ENCODE data around the gene CLCA2. TPM values are rescaled to one million over a fixed set of nuclear protein-coding genes. Genes with fewer than 3 reads are reported as not detected.

CLCA2 gene
- total RNA-seq, 1 donor from 2014 or later: not detected

DNA sequence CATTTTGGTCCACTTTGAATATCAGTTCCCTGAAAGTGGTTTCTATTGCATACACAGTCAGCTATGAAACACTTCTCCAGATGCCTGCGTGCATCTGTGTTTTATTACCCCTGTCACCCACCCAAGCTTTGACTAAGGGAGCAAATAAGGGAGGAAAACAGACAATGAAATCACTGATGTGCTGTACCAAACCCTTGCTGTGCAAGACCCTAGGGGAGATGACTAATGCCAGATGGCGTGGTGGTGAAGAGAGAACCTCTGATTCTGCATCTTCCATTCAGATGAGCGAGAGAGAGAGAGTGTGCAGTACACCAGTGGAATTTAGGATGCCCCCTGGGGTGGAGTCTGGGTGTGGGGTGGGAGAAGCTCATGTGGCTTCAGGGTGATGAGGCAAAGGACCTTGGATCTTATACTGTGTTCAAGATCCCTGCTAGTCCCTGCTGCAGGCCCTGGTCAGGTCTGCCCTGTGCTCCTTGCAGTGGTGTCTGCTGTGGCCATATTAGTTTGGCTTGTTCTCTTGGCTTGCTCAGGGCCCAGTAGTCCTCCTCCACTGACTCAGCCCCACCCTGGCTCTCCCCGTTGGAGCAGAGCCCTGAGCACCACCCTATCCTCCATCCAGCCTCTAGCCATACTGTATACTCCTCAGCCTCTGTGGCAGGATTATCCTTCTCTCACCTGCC lies 63.3 kb downstream of the CLCA2 start:
- no peaks in the 10 kb centered on the region for H3K36me3 Mint-ChIP-seq
- no peaks in the 10 kb centered on the region for H4K20me1 ChIP-seq (ENCODE audit: low read depth)
- H3K9me3 Mint-ChIP-seq: no peaks in the 10 kb centered on the region
- no peak for TF ChIP-seq EZH2 (IDR thresholded peaks at IDR 0.05)
- no peak for TF ChIP-seq EZH2phosphoT487 (IDR thresholded peaks at IDR 0.05)
- TF ChIP-seq, protein P1, sequence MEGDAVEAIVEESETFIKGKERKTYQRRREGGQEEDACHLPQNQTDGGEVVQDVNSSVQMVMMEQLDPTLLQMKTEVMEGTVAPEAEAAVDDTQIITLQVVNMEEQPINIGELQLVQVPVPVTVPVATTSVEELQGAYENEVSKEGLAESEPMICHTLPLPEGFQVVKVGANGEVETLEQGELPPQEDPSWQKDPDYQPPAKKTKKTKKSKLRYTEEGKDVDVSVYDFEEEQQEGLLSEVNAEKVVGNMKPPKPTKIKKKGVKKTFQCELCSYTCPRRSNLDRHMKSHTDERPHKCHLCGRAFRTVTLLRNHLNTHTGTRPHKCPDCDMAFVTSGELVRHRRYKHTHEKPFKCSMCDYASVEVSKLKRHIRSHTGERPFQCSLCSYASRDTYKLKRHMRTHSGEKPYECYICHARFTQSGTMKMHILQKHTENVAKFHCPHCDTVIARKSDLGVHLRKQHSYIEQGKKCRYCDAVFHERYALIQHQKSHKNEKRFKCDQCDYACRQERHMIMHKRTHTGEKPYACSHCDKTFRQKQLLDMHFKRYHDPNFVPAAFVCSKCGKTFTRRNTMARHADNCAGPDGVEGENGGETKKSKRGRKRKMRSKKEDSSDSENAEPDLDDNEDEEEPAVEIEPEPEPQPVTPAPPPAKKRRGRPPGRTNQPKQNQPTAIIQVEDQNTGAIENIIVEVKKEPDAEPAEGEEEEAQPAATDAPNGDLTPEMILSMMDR (IDR thresholded peaks at IDR 0.05): no peak
- no peak for DNase-seq (ENCODE audit: low spot score)
- no peak overlapping the region for H3K27ac ChIP-seq
- no peaks in the 10 kb centered on the region for H3K27me3 ChIP-seq
- no peak overlapping the region for H3K4me3 ChIP-seq
- no peak overlapping the region for H2AFZ ChIP-seq (replicated peaks)
- H3K27ac Mint-ChIP-seq: no peak overlapping the region
- no peak overlapping the region for H3K4me2 ChIP-seq
- no peaks in the 10 kb centered on the region for H3F3A ChIP-seq (ENCODE audit: low read depth)
- no peak overlapping the region for H3K9ac ChIP-seq
- no peaks in the 10 kb centered on the region for H3K79me2 ChIP-seq (ENCODE audit: low read depth)
- H3K4me1 ChIP-seq: no peaks in the 10 kb centered on the region
- no peaks in the 10 kb centered on the region for H3K36me3 ChIP-seq
- no peaks in the 10 kb centered on the region for H3K9me3 ChIP-seq (ENCODE audit: low read depth)
- H3K4me1 Mint-ChIP-seq: peaks cover 6% of the 10 kb centered on the region
- no peak overlapping the region for H3K4me3 Mint-ChIP-seq
- no peaks in the 10 kb centered on the region for H3K27me3 Mint-ChIP-seq (ENCODE audit: insufficient read depth, low read depth)

DNA sequence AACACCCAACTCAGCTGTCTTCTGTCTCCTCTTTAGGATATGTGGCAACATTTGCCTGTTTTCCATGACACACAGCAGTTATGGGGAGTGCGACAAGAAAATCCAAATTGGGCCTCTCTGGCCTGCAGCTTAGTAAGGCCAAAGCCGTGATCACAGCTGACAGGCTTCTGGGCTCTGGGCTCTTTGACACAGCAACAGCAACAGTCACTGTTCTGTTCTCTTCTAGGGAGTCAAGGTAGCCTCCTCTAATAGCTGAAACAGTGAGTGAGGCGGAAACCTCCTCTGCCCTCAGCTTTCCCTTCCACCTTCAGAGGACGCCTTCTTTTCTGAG lies 63.8 kb downstream of the CLCA2 start:
- Histone ChIP-seq H3K4me3 (no peak overlapping the region), H4K20me1 (ENCODE audit: low read depth) (no peaks in the 10 kb centered on the region), H3K9me3 (ENCODE audit: low read depth) (no peaks in the 10 kb centered on the region), H3K4me2 (no peak overlapping the region), H2AFZ (replicated peaks) (no peak overlapping the region), H3F3A (ENCODE audit: low read depth) (no peaks in the 10 kb centered on the region), H3K9ac (no peak overlapping the region), H3K27ac (no peak overlapping the region), H3K27me3 (no peaks in the 10 kb centered on the region), H3K79me2 (ENCODE audit: low read depth) (no peaks in the 10 kb centered on the region), H3K4me1 (no peaks in the 10 kb centered on the region), H3K36me3 (no peaks in the 10 kb centered on the region)
- TF ChIP-seq EZH2phosphoT487 (IDR thresholded peaks at IDR 0.05) (no peak), EZH2 (IDR thresholded peaks at IDR 0.05) (no peak)
- TF ChIP-seq, protein P1 (IDR thresholded peaks at IDR 0.05): no peak
- peaks cover 8% of the 10 kb centered on the region for H3K4me1 Mint-ChIP-seq
- no peak for DNase-seq (ENCODE audit: low spot score)
- no peak overlapping the region for H3K27ac Mint-ChIP-seq
- H3K4me3 Mint-ChIP-seq: no peak overlapping the region
- H3K9me3 Mint-ChIP-seq: no peaks in the 10 kb centered on the region
- no peaks in the 10 kb centered on the region for H3K27me3 Mint-ChIP-seq (ENCODE audit: insufficient read depth, low read depth)
- H3K36me3 Mint-ChIP-seq: no peaks in the 10 kb centered on the region

DNA sequence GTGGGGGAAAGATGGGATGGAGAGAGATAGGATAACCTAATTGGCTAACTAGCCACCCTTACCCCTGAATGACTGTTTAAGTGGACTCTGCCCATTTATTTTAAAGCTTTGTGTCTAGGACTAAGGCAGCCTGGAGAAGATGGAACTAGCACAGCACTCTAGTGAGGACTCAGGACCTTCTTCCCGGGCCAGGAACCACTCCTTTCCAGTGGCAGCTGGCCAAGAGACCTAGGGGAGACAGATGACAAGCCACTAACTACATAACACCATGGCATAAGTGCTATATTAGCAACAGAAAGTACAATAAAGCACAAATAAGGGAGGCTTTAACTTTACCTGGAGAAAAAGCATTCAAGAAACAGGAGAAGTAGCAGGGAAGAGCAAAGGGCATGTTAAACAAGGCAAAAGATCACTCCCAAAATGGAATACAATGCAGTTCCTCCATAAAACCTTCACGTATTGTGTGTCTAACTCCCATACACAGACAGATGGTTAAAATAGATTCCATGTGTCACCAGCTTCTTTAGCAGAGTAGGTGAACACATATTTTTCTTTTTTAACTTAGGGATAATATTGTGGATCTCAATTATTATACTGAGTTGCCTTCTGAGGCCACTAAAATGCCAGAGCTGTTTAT lies 65.4 kb downstream of the CLCA2 start:
- TF ChIP-seq EZH2phosphoT487 (IDR thresholded peaks at IDR 0.05) (no peak), EZH2 (IDR thresholded peaks at IDR 0.05) (no peak)
- TF ChIP-seq, protein P1 (IDR thresholded peaks at IDR 0.05): no peak
- H3K36me3 ChIP-seq: no peaks in the 10 kb centered on the region
- no peak overlapping the region for H3K27ac Mint-ChIP-seq
- H3K36me3 Mint-ChIP-seq: no peaks in the 10 kb centered on the region
- no peaks in the 10 kb centered on the region for H4K20me1 ChIP-seq (ENCODE audit: low read depth)
- no peak for DNase-seq (ENCODE audit: low spot score)
- H3K9ac ChIP-seq: no peak overlapping the region
- H3K9me3 ChIP-seq (ENCODE audit: low read depth): no peaks in the 10 kb centered on the region
- H3K9me3 Mint-ChIP-seq: no peaks in the 10 kb centered on the region
- no peak overlapping the region for H3K4me3 ChIP-seq
- no peaks in the 10 kb centered on the region for H3K79me2 ChIP-seq (ENCODE audit: low read depth)
- H3K27me3 Mint-ChIP-seq (ENCODE audit: insufficient read depth, low read depth): no peaks in the 10 kb centered on the region
- no peak overlapping the region for H3K27ac ChIP-seq
- H2AFZ ChIP-seq (replicated peaks): no peak overlapping the region
- H3K4me1 Mint-ChIP-seq: peaks cover 11% of the 10 kb centered on the region
- H3K4me3 Mint-ChIP-seq: no peak overlapping the region
- H3K27me3 ChIP-seq: no peaks in the 10 kb centered on the region
- no peaks in the 10 kb centered on the region for H3F3A ChIP-seq (ENCODE audit: low read depth)
- H3K4me2 ChIP-seq: no peak overlapping the region
- H3K4me1 ChIP-seq: peaks cover 5% of the 10 kb centered on the region

Measured in neural progenitor cell (in vitro differentiated cells).